ENCODE measurements around the gene GINS2.

Gene GINS2

DNA sequence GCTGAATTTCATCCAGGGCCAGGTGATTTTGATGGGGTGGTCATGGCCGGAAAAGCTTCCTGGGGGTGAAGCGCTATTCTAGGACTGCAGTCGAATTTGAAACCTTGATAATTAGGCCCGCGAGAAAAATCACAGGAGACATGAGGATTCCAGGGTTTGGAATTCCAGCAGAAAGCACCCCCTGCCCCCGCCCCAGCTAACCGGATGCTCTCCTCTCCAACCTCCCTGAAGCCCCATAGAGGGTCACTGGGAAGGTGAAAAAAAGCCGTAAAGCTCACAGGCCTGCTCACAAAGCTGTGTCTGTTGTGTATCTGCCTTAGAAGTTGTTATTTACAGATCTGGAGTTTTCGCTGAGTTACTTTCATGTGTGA lies 1.2 kb upstream of the GINS2 start:
- DNase-seq (ENCODE audit: low read depth in 2 of 2): no peak

DNA sequence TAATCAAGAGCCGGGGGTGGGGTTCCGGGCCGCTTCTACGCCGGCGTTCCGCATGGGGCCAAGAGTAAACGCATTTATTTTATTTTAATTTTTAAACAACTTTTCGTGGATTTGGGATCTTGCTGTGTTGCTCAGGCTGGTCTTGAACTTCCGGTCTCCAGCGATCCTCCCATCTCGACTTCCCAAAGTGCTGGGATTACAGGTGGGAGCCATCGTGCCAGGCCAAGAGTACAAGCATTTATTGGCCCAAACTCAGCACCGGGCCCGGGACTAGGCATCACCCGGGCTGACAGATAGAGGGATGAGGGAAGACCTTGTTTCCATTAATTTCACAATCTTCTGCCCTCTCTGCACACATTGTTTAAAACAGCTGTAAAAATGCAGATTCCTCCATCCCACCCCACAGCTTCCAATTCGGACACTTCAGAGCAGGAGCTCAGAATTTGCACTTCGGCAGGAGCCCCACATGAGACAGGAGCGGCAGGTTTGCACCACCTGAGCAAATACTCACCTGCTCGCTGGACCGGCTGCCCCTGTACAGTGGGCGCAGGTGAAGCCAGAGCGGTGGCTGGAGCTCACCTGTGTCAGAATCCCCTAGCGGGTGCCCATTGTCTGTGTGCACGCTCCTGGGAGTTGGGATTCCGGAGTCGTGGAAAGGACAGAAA lies 663 bp upstream of the GINS2 start:
- DNase-seq (ENCODE audit: low read depth in 2 of 2): no peak

GRCh38 chr16:85687651-85688471 lies 893 bp downstream of the GINS2 start:
- no peak for DNase-seq (ENCODE audit: low read depth in 2 of 2)

DNA sequence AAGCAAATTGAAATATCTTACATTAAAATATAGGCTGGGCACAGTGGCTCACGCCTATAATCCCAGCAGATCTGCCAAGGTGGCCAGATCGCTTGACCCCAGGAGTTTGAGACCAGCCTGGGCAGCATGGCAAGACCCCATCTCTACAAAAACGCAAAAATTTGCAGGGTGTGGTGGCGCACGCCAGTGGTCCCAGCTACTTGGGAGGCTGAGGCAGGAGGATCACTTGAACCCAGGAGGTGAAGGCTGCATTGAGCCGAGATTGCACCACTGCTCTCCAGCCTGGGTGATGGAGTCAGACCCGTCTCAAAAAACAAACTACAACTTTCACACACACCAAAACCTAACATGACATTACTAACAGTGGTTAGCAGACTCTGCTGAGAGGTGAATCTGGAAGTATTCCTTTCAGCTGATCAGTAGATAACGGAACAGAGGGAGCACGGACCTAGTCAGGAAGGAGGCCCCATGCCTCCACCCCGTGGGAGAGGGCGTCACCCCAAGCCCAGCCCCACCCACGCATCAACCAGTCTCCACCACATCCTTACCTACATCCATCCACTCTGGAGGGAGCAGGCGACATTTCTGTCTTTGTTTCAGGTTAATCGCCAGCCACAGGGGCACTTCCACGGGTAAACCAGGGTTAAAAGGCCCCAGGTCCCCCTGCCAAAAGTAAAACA lies 1.7 kb downstream of the GINS2 start:
- DNase-seq (ENCODE audit: low read depth in 2 of 2): peak in 1 of 2 experiments; percentile 35

- DNase-seq (ENCODE audit: low read depth in 2 of 2): no peak
These were observed 3.5 kb downstream of the GINS2 start for GRCh38 chr16:85685251-85685650.

- no peak for DNase-seq (ENCODE audit: low read depth in 2 of 2)
These were observed 5.4 kb downstream of the GINS2 start for GRCh38 chr16:85683363-85683762.

- no peak for DNase-seq (ENCODE audit: low read depth in 2 of 2)
These were observed 6.2 kb downstream of the GINS2 start for GRCh38 chr16:85682516-85682915.

DNA sequence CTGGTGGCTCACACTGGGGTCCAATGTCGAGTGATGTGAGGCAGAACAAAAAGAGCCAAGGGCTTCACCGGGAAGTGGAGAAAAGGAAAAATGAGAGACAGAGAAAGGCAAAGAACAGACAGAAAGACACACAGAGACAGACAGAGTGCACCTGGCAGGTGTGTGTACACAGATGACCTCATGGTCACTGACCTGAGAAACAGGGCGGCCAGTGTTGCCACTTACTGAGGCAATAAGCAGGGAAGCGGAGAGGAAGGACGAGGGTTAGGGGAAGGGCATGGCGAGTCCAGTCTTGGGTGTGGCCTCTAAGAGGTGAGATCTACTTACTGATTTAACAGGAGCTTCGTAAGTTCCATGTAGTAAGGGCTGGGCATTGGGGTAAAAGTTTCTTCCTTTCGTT lies 7.5 kb downstream of the GINS2 start:
- DNase-seq (ENCODE audit: low read depth in 2 of 2): no peak

DNA sequence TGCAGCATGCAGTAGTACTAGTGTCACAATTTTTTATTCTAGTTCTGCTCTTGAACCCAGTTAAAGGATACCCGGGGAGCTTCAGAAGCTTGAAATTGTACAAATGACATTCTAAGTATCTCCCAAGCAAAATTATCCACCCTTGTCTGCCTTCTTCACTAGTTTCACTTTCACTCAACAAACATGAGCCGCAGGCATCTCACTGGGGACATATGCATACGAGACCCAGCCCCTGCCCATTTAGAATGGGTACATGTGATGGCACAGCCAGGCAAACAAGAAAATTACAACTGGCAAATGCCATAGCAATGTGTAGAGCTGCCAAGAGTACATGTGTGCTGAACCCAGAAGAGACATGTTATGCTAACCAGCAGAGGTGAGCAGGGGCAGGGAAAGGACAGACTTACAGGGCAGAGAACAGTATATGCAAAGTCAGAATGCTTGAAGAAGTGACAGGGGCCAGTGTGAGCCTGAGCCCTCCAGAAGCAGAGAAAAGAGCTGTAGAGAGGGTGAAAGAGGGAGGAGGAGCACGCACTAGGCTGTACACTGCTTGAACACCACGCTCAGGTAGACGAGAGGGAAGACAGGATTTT lies 8.3 kb downstream of the GINS2 start:
- DNase-seq (ENCODE audit: low read depth in 2 of 2): no peak

- DNase-seq (ENCODE audit: low read depth in 2 of 2): no peak
These were observed 8.9 kb downstream of the GINS2 start for GRCh38 chr16:85679870-85680269.

DNA sequence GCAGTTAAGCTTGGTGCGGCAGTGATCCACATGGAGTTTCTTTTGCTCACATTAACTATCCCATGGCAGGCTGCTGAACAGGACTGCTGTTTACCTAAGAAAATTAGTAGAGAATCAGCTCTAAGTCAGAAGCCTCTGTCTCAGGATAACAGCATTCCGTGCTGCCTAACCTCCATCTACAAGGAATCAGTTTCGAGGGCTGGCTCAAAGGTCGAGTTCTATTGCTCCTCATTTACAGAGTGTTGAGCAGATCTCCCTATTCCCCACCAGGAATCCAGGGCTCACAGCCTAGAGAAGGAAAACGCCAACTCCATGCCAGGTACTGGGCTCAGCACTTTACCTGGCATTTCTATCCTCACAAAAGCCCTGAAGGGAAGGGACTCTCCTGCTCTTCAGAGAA lies 9.9 kb downstream of the GINS2 start:
- no peak for DNase-seq (ENCODE audit: low read depth in 2 of 2)

DNA sequence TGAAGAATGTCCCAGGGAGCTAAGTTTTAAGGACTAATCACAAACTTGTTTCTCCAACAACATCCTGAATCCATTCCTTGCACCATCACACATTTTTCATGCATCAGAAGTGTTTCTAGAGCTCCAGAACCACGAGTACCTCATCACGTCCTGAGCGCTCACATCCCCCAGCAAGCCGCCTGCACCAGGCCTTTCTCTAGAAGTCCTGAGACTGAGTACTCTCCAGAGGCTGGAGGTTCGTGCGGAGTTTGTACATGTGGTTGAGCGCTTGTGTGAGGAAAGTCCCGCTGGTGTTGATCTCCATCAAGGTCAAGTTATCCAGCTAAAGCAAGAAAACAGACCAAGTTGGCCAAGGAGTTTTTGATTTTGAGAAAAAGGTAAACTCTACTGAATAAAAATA lies 10.7 kb downstream of the GINS2 start:
- no peak for DNase-seq (ENCODE audit: low read depth in 2 of 2)

- DNase-seq (ENCODE audit: low read depth in 2 of 2): no peak
These were observed 11.3 kb downstream of the GINS2 start for GRCh38 chr16:85677383-85677967.

- DNase-seq (ENCODE audit: low read depth in 2 of 2): no peak
These were observed 12.3 kb downstream of the GINS2 start for GRCh38 chr16:85676466-85676865.

DNA sequence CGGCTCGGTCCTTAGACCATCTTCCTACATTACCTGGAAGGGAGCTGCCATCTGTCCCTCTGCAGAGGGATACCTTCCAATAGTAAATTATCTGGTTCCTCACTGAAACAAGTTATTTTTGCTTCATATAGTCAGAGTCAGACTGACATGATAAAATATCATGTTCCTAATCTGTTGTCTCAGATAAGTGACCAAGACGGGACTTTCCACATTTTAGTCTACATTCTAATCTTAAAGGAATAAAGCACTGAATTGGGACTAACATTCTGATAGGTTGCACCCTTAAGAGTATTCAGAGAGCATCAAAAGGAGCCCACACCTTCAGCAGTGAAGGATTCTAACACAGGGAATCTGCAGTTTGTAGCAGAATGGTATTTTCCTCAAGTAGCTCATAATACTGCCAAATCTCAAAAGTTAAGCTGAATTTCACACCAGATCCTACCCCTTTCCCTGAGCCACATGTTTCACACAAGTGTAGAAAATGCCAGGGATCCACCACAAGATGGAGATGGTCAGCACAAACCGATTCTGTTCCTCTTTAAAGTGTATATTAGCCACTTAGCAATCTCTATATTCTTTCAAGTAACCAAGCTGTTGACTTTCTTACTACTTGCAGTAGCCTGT lies 13.4 kb downstream of the GINS2 start:
- no peak for DNase-seq (ENCODE audit: low read depth in 2 of 2)

DNA sequence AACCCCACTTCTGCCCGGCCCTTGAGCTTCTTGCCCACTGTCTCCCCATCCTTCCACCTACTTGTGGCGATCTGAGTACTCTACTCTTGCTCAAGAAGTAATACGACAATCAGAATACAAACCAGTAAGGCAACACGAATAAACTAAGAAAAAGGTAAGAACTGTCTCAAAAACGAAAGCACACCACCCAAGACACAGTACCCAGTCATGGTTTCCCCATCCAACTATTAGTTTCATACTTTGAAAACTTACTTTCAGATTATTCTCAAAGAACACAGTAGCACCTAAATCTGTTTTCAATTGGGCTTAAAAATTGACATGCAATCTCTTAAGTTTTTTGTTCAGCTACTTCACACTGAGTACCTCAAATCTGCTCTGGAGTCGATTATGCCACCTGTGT lies 13.9 kb downstream of the GINS2 start:
- no peak for DNase-seq (ENCODE audit: low read depth in 2 of 2)

DNA sequence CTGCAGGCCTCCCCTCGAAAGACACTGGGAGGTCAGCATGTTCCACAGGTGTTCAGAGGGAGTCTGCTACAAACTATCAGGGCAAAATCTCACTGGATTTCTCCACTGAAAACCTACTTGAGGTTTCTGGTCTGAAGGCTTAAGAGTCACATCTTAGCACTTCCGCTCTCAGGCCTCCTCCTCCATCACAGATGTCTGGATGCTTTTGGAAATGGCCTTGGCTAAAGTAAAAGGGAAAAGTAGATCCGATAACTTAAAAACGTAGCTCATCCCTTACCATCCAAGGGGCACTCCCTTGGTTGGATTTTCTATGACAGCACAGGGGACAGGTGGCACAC lies 14.4 kb downstream of the GINS2 start:
- DNase-seq (ENCODE audit: low read depth in 2 of 2): no peak

- no peak for DNase-seq (ENCODE audit: low read depth in 2 of 2)
These were observed 15.0 kb downstream of the GINS2 start for GRCh38 chr16:85673529-85674417.

DNA sequence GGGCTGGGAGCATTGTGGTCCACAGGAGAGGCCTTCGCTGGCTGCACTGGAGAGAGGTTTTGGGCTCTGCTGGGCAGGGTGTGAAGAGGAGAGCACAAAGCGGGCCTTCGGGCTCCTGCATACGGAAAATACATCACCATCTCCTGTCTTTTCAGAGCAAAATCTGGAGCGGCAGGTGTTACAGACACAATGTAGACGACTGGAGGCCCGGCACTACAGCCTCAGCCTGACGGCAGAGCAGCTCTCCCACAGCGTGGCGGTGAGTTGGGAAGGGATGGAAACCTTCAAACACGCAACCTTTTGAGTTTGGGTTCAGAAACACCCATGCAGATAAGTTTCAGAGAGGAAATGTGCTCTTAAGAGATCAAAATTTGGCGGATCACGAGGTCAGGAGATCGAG lies 17.9 kb downstream of the GINS2 start:
- DNase-seq (ENCODE audit: low read depth in 2 of 2): no peak

GRCh38 chr16:85668676-85669424 lies 19.9 kb downstream of the GINS2 start:
- no peak for DNase-seq (ENCODE audit: low read depth in 2 of 2)
